ENCODE measurements around the gene EGFR.

- TF ChIP-seq CTCF (IDR thresholded peaks at IDR 0.05) (no peak), POLR2A (IDR thresholded peaks at IDR 0.05; ENCODE audit: low read depth) (no peak), POLR2AphosphoS5 (IDR thresholded peaks at IDR 0.05) (no peak), EP300 (IDR thresholded peaks at IDR 0.05) (no peak)
Measured at GRCh38 chr7:55023841-55024505, 5.2 kb downstream of the EGFR start.

All from esophagus muscularis mucosa (tissue), 4 donors.